Mucosa of descending colon (tissue), 3 donors: Measurements from ENCODE around the gene BET1. TPM values are rescaled to one million over a fixed set of nuclear protein-coding genes. Genes with fewer than 3 reads are reported as not detected.

Experiments used
- ATAC-seq: fragments of 200-7000 bp; cut with Tn5 transposase; one replicate; pipeline ENCODE4 v1.9.1; 2020; ENCODE audit warnings: mild to moderate bottlenecking, moderate library complexity
- DNase-seq, 3 donors: peaks; one replicate each; pipeline ENCODE4 v3.0.0-alpha.2; 2020
- H3K36me3 ChIP-seq: fragments of 200-600 bp; one replicate; pipeline ENCODE4 v1.8.0; 2021; ENCODE audit warnings: low read depth, mild to moderate bottlenecking
- H3K4me1 ChIP-seq: fragments of 200-600 bp; one replicate; pipeline ENCODE4 v1.8.0; 2021; ENCODE audit warnings: low read depth, mild to moderate bottlenecking
- H3K4me3 ChIP-seq: fragments of 200-600 bp; one replicate; pipeline ENCODE4 v1.8.0; 2021; ENCODE audit warnings: mild to moderate bottlenecking
- H3K9me3 ChIP-seq: fragments of 200-600 bp; one replicate; pipeline ENCODE4 v1.8.0; 2021; ENCODE audit warnings: mild to moderate bottlenecking
- CTCF ChIP-seq: fragments of 200-600 bp; IDR thresholded peaks from one replicate; pipeline ENCODE4 v1.8.0; 2022; ENCODE audit warnings: antibody characterized with exemption, mild to moderate bottlenecking
- intact Hi-C, 2 donors: fragments of 100-400 bp; cut with DNase I in 1 of 2; cut with micrococcal nuclease in 1 of 2; formaldehyde crosslinking; loops; one replicate each; pipeline versions ENCODE4 v1.11.0 to v1.11.1; 2022; cut with DNase I, micrococcal nuclease
- total RNA-seq, 3 donors: library from RNA; stranded (reverse); fragmentation: NEBNext Ultra II Directional in 2 of 3; extraction: Animal tissue kit (Norgen Biotek cat#: 25700) in 2 of 3; gene quantifications; one replicate each; pipeline versions ENCODE4 v1.2.1 to v1.2.4, GENCODE V29; 2021 to 2023
- donor health status: DM: no; HTN: no; CAD: no; lungs with moderate emphysema.
- donor health status: DM: no; HTN: no; CAD: no.
- donor health status: DM: no; HTN: yes; CAD: no.

The BET1 gene
- total RNA-seq, 3 donors from 2014 or later = 16.4 to 21.4 (median 18.9) TPM

- DNase-seq = no peak
- intact Hi-C loops = no loop called here
- H3K9me3 ChIP-seq = no peaks in the 10 kb centered on the region
- no peaks in the 10 kb centered on the region for H3K36me3 ChIP-seq
- no peak for TF ChIP-seq CTCF
- H3K4me3 ChIP-seq = no peak overlapping the region
- H3K4me1 ChIP-seq = no peaks in the 10 kb centered on the region
- no peak for ATAC-seq
Measured at GRCh38 chr7:94041529-94041928, 37.4 kb upstream of the BET1 start.

GRCh38 chr7:94040254-94040653, 36.1 kb upstream of the BET1 start:
- intact Hi-C loops = no loop called here
- no peaks in the 10 kb centered on the region for H3K9me3 ChIP-seq
- no peak for ATAC-seq
- H3K4me3 ChIP-seq = no peak overlapping the region
- no peaks in the 10 kb centered on the region for H3K36me3 ChIP-seq
- no peak for DNase-seq
- no peak for TF ChIP-seq CTCF
- no peaks in the 10 kb centered on the region for H3K4me1 ChIP-seq

GRCh38 chr7:94039368-94040035, 35.3 kb upstream of the BET1 start:
- Histone ChIP-seq H3K36me3 (no peaks in the 10 kb centered on the region), H3K4me1 (no peaks in the 10 kb centered on the region), H3K9me3 (no peaks in the 10 kb centered on the region), H3K4me3 (no peak overlapping the region)
- TF ChIP-seq CTCF = no peak
- ATAC-seq (no peak), DNase-seq (no peak)
- intact Hi-C loops = no loop called here

- TF ChIP-seq CTCF = no peak
Measured at GRCh38 chr7:94031865-94032264, 27.7 kb upstream of the BET1 start.

GRCh38 chr7:94030634-94031033, 26.5 kb upstream of the BET1 start:
- no peak for ATAC-seq

More at GRCh38 chr7:94031865-94032264, 27.7 kb upstream of the BET1 start:
- Histone ChIP-seq H3K4me3 (no peak overlapping the region), H3K4me1 (no peaks in the 10 kb centered on the region), H3K36me3 (no peaks in the 10 kb centered on the region), H3K9me3 (no peaks in the 10 kb centered on the region)
- DNase-seq (no peak), ATAC-seq (no peak)
- intact Hi-C loops = no loop called here

More at GRCh38 chr7:94030634-94031033, 26.5 kb upstream of the BET1 start:
- Histone ChIP-seq H3K9me3 (no peaks in the 10 kb centered on the region), H3K4me1 (no peaks in the 10 kb centered on the region), H3K4me3 (no peak overlapping the region), H3K36me3 (no peaks in the 10 kb centered on the region)
- intact Hi-C loops = no loop called here
- no peak for TF ChIP-seq CTCF
- no peak for DNase-seq
